Stimulated activated CD8-positive, alpha-beta memory T cell treated with anti-CD3 and anti-CD28 coated beads, Interleukin-12 subunit alpha, Interleukin-12 subunit beta, amount 100 ng/mL, for 1 hour (primary cell): ENCODE results near the gene DUSP22.
A peak's percentile ranks its signal among the peaks of the same experiment; 100 is the strongest.
"Not testable (repeated sequence)": the region's sequence is repeated elsewhere in the genome, so short reads cannot be mapped to it uniquely, and the experiment has no call there.

Experiments used
- DNase-seq: peaks from one replicate; pipeline ENCODE4 v3.0.0-alpha.2; 2020; ENCODE audit warnings: low read depth

DUSP22 gene, protein sequence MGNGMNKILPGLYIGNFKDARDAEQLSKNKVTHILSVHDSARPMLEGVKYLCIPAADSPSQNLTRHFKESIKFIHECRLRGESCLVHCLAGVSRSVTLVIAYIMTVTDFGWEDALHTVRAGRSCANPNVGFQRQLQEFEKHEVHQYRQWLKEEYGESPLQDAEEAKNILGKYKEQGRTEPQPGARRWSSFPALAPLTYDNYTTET

DNA sequence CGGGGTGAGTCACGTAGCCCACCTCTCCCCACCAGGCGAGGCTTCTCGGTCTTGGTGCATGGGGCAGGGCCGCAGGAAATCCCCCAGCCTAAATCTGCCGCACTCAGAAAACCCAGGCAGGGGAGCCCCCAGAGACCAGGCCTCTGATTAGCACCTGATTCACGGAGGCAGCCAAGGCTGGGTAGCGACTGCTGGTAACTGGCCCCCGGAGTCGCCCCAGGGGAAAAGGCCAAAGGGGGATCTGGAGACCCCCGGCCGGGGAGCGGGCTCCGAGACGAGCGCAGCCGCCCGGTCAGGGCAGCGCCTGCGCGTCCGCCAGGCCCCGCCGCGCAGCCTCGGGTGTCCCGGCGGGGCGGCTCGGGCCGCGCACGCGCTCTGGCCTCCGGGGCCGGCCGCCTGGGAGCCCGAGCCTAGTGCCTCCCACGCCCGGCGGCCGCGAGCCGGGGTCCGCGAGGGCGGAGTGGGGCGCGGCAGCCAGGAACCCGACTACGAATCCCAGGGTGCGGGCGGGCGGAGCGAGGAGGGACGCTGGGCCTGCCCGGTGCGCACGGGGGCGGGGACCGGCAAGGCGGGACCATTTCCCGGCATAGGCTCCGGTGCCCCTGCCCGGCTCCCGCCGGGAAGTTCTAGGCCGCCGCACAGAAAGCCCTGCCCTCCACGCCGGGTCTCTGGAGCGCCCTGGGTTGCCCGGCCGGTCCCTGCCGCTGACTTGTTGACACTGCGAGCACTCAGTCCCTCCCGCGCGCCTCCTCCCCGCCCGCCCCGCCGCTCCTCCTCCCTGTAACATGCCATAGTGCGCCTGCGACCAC lies at the start of gene DUSP22:
Gene DUSP22, plus strand, starts transcription at position 791 of the 809 bp plus-strand sequence. CDS start 53 bp downstream, outside the sequence.
- DNase-seq = peak; percentile 53

DNA sequence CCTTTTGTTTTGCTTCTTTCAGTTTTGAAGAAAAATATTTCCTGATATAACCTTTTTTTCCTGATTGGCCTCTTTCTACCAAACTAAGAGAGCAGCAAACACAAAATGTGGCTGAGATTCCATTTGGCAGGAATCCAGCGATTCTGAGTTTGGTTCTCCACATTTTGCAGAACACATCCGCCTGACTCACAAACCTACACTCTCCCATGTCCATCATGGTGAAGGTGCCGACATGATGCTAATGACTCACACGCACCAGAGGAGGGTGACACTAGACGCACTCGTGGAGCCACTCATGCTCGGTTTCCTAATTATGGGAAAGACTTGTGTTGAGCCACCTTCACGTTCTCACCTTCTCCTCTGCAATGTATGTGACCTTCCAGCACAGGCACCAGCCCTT lies 45.9 kb upstream of the DUSP22 start:
- DNase-seq = no peak

DNA sequence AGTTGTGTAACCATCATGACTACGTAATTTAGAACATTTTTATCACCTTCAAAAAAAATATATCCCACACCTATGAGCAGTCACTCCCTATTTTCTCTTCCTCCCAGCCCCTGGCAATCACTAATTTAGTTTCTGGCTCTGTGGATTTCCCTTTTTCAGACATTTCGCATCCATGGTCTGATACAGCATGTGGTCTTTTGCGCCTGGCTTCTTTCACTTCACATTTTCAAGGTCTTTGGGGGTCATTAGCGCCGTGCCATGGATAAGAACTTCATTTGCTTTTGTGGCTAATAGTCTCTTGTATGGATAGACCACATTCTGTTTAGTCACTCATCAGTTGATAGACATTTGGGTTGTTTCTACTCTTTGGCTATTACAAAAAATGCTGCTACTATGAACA lies 44.9 kb upstream of the DUSP22 start:
- DNase-seq = no peak

DNA sequence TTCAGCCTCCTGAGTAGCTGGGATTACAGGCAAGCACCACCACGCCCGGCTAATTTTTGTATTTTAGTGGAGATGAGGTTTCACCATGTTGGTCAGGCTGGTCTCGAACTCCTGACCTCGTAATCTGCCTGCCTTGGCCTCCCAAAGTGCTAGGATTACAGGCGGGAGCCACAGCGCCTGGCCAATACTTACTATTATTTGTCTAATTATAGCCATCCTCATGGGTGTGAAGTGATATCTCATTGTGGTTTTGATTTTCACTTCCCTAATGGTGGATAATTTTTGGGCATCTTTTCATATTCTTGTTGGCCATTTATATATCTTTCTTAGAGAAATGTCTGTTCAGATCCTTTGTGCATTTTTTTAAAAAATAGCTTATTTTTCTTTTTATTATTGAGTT lies 44.2 kb upstream of the DUSP22 start:
- DNase-seq = not testable (repeated sequence)

DNA sequence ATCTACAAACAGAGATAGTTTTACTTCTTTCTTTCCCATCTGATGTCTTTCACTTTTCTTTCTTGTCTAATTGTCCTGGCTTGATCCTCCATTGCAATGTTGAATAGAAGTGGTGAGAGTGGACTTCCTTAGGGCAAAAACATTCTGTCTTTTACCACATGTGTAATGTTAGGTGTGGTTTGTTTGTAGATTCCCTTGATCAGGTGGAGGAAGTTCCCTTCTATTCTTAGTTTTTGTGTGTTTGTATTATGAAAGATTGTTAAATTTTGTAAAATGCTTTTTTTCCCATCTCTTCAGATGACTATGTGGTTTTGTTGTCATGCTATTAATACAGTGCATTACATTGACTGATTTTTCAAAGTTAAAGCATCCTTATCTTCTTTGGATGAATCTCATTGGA lies 41.6 kb upstream of the DUSP22 start:
- no peak for DNase-seq

DNA sequence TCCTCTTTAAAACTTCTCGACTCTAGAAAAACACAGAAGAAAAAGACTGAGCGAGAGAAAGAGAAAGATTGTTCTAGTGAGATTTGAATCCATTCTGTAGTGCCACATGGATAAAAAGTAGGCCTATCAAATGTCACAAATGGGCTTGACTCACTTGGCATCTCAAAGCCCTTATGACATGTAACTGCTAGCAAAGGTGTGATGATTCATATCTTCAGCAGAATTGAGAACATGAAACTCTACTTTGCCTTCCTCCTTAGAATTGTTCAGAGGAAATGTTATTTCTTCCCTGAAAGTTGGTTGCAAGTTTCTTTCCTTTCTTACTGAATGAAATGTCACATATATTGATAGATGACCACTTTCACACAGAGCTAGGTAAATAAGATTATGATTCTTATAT lies 40.4 kb upstream of the DUSP22 start:
- no peak for DNase-seq

DNA sequence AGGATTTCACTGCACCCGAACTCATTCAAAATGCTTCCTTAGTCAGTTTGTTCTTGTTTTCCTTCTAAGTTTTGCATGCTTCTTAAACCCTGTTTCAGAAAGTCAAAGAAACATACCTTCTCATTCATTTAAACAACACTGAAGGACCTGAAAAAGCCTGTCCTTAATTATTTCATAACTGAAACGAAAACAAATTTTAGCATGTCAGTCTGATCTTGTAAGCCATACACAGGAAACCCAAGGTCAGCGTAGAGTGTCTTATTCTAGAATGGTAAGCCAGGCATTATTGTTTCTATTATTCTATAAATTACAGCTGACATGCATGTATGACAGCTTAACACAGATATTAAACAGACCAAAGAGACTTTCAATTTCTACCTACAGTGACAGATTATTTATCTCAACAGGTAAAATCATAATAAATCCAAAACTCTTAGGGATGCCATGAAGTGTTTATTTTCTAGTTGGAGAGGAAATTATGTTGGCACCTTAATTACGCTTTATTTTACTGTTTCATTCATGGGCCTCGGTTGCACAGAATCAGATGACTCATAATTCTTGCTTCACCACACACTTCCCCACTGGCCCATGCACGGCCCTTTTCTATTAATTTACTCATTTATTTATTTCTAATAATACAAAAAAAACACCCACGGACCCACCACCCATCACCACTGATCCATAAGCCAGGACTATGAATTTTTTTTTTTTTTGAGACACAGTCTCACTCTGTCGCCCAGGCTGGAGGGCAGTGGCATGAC lies 39.3 kb upstream of the DUSP22 start:
- no peak for DNase-seq

DNA sequence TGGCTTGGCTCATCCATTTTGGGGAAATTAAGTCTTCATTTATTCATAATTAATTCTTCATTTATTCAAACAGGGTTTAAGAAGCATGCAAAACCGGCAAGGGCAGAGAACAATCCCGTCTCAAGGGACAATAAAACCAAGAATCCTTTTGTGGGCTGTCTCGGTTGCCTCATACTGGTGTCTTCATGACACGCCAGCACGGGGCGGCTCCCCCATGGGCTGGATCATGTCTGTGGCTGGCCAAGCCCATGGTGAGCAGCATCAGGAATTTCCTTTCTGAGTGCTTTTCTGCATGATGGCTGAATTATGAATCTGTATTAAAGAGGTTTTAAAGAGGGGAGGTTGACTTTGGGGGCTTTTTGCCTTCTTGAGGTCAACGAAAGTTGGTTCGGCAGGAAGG lies 38.3 kb upstream of the DUSP22 start:
- no peak for DNase-seq

DNA sequence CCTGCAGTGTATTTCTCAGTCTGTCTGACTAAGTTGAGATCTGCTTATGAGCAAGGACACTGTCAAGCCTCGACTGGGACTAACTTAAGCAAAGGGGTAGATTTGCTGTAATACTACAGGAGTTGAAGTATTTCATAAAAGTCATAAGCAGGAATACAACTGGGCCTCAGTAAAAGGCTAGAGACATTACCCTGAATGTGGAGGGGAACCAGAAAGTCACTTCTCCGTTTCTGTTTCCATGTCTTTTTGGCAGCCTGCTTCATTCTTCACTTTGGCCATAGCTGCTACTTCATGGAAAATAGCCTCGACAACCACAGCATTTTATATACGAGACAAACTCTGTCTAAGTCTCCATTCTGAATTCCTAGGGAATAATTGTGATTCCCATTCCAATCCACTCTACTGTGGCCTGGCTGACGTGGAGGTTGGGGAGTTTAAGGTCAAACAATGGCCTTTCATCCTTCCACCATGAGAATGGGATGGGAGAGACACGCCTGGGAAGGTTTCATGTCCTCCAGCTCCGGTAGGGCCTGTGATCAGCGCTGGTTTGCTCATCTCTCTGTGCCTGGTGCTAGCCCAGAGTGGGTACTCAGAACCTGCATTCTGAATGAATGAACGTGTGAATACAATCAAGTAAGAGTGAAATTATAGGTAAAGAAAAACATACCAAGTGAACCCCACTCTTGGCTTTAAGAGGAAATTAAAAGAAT lies 37.1 kb upstream of the DUSP22 start:
- DNase-seq = no peak

DNA sequence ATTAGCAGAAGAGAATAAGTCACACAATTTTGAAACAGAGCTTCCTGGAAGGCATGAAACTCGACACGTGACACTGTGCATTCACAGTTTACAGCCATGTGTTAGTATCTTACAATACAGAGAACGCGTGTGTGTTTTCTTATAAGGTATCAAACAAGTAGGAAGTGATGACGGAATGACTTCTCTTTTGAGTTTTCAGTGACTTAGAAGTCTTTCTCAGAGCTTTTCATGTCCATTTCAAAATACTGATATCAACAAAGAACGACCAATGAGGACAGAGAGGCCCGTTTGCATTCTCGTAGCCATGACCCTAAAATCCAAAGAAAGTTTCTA lies 36.6 kb upstream of the DUSP22 start:
- DNase-seq = no peak

DNA sequence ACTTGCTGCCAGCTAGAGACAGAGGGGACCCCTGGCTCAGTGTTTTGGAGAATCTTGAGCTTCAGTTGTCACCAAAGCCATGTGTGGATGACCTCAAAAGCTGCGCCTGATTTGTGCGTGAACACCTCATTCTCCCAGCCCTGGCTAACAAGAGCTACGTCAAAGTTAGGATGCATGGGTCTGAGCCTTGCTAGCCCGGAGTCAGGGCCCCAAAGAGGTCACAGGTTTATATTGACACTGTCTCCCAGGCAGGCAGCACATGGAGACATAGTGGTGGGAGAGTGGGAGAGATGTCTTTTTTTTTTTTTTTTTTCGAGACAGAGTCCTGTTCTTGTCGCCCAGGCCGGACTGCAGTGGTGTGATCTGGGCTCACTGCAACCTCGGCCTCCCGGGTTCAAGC lies 36.1 kb upstream of the DUSP22 start:
- no peak for DNase-seq

DNA sequence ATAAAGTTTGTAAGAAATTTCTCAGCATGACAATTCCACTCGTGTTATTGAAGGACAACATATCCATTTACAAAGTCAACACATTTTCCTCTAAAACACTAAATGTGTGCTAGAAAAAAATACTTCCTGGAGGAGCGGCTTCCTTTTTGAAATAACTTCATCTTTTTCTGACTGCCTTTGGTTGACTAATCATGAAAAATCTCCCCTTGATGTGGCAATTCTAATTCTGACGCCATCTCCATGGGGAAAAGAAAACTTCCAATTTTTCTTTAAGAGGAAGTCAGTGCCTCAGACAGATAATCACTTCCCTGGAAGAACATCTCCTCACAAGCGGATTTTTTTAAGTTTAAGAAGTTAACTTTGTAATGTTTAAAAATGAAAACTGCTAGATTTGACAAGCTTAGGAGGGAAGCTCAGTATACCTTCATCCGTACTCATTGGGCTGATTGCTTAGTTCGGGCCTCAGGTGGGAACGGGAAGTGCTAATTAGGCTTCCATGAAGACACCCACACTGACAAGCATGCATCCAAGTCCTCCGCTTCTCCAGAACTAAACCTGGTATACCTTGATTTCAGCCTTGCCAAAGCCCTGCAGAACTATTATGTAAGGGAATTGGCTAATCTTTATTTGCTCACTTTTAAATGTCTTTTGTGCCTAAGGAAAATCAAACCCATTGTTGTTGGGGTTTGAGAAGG lies 35.1 kb upstream of the DUSP22 start:
- no peak for DNase-seq

DNA sequence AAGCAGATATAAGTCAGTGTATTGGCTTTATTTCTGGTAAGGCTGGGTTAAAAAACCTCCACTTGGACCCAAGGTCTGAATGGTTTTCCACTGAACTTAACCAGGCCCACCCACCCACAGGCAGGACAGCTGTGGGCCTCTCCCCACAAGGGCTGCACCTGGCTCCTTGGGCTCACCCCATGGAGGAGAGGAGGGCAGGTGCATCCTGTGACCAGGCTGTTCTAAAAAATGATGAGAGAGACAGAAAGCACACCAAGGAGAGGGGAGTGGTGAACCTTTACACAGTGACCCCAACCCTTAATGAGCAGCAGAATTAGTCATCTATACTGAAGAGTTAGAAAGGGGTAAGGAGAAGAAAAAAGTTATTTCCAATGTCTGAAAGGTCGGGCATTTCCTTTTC lies 34.5 kb upstream of the DUSP22 start:
- DNase-seq = no peak

DNA sequence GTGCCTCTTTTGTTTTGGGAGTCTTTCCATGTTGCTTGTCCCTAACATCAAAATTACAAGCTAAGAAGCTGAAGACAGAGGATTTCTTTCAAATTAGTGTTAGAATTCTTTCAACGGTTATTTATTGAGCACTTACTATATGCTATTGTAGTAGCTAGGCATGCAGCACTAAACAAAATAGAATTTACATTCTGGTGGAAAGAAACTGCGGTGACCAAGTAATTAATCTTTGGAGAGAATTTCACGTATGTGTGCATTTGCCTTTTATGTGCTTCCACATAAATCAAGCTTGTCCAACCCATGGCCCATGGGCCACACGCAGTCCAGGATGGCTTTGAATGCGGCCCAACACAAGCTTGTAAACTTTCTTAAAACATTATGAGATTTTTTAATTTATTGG lies 33.0 kb upstream of the DUSP22 start:
- no peak for DNase-seq

DNA sequence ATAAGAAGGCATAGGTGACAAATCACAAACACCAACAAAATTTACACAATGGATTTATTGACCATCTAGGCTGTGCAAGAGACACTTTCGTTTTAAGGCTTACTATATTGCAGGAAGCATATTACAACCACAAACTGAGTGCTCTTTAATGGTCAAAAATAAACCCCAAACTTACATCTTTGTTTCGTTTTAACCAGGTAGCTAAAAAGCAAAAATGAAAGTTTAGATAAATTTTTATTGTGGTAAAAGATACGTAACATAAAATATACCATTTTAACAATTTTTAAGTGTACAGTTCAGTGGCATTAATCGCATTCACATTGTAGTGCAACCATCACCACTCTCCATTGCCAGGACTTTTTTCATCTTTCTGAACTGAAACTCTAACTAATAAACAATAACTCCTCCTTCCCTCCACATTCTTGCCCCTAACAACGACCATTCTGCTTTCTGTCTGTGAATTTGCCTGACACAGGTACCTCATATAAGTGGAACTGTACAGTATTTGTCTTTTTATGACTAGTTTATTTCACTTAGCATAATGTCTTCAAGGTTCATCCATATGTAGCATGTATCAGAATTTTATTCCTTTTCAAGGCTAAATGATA lies 32.3 kb upstream of the DUSP22 start:
- no peak for DNase-seq

DNA sequence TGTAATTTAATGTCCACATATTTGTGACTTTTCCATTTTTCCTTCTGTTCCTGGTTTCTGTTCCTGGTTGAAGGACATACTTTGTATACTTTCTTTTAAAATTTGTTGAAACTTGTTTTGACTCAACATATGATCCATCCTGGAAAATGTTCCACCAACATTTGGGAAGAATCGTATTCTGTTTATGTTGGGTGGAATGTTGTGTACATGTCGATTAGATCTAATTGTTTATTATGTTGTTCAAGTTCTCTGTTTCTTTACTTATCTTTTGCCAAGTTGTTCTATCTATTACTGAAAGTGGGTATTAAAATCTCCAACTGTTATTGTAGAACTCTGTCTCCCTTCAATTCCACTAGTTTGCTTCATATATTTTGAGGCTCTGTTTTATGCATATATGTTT lies 27.7 kb upstream of the DUSP22 start:
- no peak for DNase-seq

DNA sequence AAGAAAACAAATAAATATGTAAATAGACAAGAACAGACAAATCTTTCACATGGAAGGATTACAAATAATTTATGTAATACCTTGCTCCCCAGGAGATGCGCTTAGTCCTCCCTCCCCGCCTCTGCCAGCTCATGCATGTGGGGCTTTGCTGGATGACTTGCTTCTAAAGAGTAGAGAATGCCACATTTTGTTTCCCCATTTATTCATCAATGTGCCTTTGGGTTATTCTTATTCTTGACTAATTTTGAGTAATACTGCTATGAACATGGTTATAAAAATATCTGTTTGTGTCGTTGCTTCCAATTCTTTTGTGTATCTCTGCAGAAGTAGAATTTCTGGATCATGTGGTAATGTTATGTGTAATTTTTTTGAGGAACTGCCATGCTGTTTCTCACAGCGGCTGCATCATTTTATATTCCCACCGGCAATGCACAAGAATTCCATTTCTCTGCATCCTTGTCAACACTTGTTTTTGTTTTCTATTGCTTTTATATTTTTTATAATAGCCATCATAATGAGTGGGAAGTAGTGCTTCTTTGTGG lies 23.8 kb upstream of the DUSP22 start:
- no peak for DNase-seq

DNA sequence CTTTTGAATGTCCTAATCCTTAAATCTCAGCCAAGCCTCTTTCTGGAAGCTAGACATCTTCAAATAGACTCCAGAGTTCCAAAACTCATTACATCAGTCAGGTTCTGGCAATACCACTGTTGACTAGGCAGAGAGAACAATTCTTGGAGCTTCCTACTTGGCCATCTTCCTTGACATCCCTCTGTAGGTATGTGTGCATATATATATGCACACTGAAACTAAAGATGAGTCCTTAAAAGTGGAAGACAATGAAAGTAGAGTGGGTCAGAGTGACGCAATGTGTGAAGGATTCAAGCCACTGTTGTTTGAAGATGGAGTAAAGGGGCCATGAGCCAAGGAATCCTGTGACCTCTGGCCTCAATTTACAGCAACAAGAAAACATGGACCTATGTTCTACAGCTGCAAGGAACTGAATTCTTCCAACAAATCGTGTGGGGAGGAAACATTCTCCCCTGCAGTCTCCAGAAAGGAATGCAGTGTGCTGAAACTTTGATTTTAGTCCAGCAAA lies 18.7 kb upstream of the DUSP22 start:
- no peak for DNase-seq

DNA sequence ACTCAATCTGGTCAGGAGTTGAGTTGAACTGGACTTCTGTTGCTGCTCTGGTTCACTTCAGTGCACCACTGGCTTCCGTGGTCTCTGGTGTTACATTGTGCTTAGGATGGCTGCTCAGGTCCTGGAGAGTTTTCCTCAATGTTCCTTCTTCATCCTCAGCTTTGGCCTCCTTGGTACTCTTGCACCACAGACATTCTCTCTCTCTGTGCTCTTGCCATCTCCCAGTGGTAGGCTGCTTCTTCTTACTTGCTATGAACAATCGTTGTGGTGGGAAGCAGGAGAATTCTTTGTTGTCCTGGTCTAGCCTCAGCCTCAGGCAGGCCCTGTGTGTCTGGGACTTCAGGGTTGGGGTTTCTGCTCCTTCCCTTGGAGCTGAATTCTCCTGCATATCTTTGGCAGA lies 14.5 kb upstream of the DUSP22 start:
- no peak for DNase-seq

DNA sequence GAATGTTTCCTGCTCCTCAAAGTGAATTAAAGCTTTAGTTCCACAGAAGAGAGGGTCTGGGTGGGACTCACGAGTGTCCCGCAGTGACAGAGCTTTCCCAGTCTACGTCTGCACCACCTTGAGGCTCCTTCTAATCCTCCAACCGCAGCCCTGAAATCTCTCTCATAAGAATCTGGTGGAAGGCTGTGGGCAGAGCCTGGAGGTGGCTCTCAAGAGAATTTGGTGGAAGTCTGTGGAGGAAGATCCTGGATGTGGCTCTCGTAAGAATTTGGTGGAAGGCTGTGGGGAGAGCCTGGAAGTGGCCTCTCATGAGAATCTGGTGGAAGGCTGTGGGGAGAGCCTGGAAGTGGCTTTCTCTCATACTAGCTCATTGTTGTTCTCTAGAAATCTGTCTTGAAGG lies 13.8 kb upstream of the DUSP22 start:
- no peak for DNase-seq
